WTC11 (cell line): ENCODE data around the gene GZMM. TPM values are rescaled to one million over a fixed set of nuclear protein-coding genes. Genes with fewer than 3 reads are reported as not detected.
A peak's percentile ranks its signal among the peaks of the same experiment; 100 is the strongest.

Source experiments
- ATAC-seq: fragments of 200-7000 bp; cut with Tn5 transposase; 2 replicates; pipeline ENCODE4 v1.10.0; 2021; ENCODE audit warnings: mild to moderate bottlenecking, moderate library complexity
- CTCF ChIA-PET: fragments of 300-600 bp; sonication (Branson Sonifier 250); formaldehyde crosslinking; loops from one replicate; lab custom pipeline; 2021; ENCODE audit warnings: antibody characterized with exemption; lab: Charles Lee
- POLR2A ChIA-PET: fragments of 350-600 bp; sonication (Branson Sonifier 250); formaldehyde crosslinking; loops from one replicate; lab custom pipeline; 2021; ENCODE audit warnings: antibody characterized with exemption; lab: Charles Lee
- DNase-seq: peaks from one replicate; pipeline ENCODE4 v3.0.0; 2021; ENCODE audit warnings: low spot score
- H3K27ac Mint-ChIP-seq: 2 replicates; pipeline ENCODE4 v1.8.0; 2021; ENCODE audit warnings: mixed read lengths
- H3K27me3 Mint-ChIP-seq: 2 replicates; pipeline ENCODE4 v1.8.0; 2021; ENCODE audit warnings: low read depth, mild to moderate bottlenecking, moderate library complexity, mixed read lengths
- H3K36me3 Mint-ChIP-seq: 2 replicates; pipeline ENCODE4 v1.8.0; 2021; ENCODE audit warnings: mixed read lengths
- H3K4me1 Mint-ChIP-seq: 2 replicates; pipeline ENCODE4 v1.8.0; 2022; ENCODE audit warnings: mixed read lengths
- H3K4me3 Mint-ChIP-seq: 2 replicates; pipeline ENCODE4 v1.8.0; 2021; ENCODE audit warnings: mild to moderate bottlenecking, moderate library complexity, mixed read lengths
- H3K9me3 Mint-ChIP-seq: 2 replicates; pipeline ENCODE4 v1.8.0; 2021; ENCODE audit warnings: mixed read lengths
- ATF2 ChIP-seq: sonication (generic); formaldehyde crosslinking; IDR thresholded peaks from 2 replicates; pipeline ENCODE4 v1.8.1; 2022; ENCODE audit warnings: low read depth, missing genetic modification reagents, borderline replicate concordance
- E2F4 ChIP-seq: sonication (generic); formaldehyde crosslinking; IDR thresholded peaks from 2 replicates; pipeline ENCODE4 v1.8.1; 2022; ENCODE audit warnings: low read depth, mild to moderate bottlenecking, moderate library complexity, missing genetic modification reagents, borderline replicate concordance
- EMX1 ChIP-seq: fragments of 250-450 bp; sonication (Bioruptor Pico); IDR thresholded peaks from 2 replicates; pipeline ENCODE4 v1.8.0; 2021; ENCODE audit warnings: mild to moderate bottlenecking
- ETV6 ChIP-seq: sonication (generic); formaldehyde crosslinking; IDR thresholded peaks from 2 replicates; pipeline ENCODE4 v1.8.1; 2022; ENCODE audit warnings: mild to moderate bottlenecking, missing genetic modification reagents
- FOXJ3 ChIP-seq: sonication (generic); formaldehyde crosslinking; IDR thresholded peaks from 2 replicates; pipeline ENCODE4 v1.9.0; 2021; ENCODE audit warnings: missing genetic modification reagents, mild to moderate bottlenecking, borderline replicate concordance
- HMGA2 ChIP-seq: fragments of 250-450 bp; sonication (Bioruptor Pico); IDR thresholded peaks from 2 replicates; pipeline ENCODE4 v1.4.0; 2021; ENCODE audit warnings: mild to moderate bottlenecking, moderate library complexity
- JAZF1 ChIP-seq: fragments of 250-450 bp; sonication (Bioruptor Pico); IDR thresholded peaks from 2 replicates; pipeline ENCODE4 v1.9.0; 2021; ENCODE audit warnings: moderate library complexity, mild to moderate bottlenecking, inconsistent platforms
- JUN ChIP-seq: sonication (generic); formaldehyde crosslinking; IDR thresholded peaks from 2 replicates; pipeline ENCODE4 v1.8.0; 2023; ENCODE audit warnings: mild to moderate bottlenecking, missing genetic modification reagents
- NFYB ChIP-seq: sonication (generic); formaldehyde crosslinking; conservative IDR thresholded peaks from 2 replicates; pipeline ENCODE4 v1.8.0; 2022; ENCODE audit warnings: low read depth, missing genetic modification reagents
- NR1H2 ChIP-seq: sonication (generic); formaldehyde crosslinking; IDR thresholded peaks from 2 replicates; pipeline ENCODE4 v1.9.0; 2021; ENCODE audit warnings: mild to moderate bottlenecking, moderate library complexity, missing genetic modification reagents
- NR2C2 ChIP-seq: sonication (generic); formaldehyde crosslinking; IDR thresholded peaks from 2 replicates; pipeline ENCODE4 v1.8.0; 2022; ENCODE audit warnings: mild to moderate bottlenecking, missing genetic modification reagents
- NR3C1 ChIP-seq: sonication (generic); formaldehyde crosslinking; conservative IDR thresholded peaks from 2 replicates; pipeline ENCODE4 v1.8.1; 2023; ENCODE audit warnings: low read depth, mild to moderate bottlenecking, missing genetic modification reagents
- SOX15 ChIP-seq: fragments of 250-450 bp; sonication (Bioruptor Pico); IDR thresholded peaks from 2 replicates; pipeline ENCODE4 v1.9.0; 2021; ENCODE audit warnings: mild to moderate bottlenecking
- SP1 ChIP-seq: sonication (generic); formaldehyde crosslinking; conservative IDR thresholded peaks from 2 replicates; pipeline ENCODE4 v1.8.1; 2022; ENCODE audit warnings: missing genetic modification reagents
- ZNF121 ChIP-seq: sonication (generic); formaldehyde crosslinking; IDR thresholded peaks from 2 replicates; pipeline ENCODE4 v1.8.0; 2023; ENCODE audit warnings: missing genetic modification reagents
- ZNF138 ChIP-seq: sonication (generic); formaldehyde crosslinking; conservative IDR thresholded peaks from 2 replicates; pipeline ENCODE4 v1.8.1; 2022; ENCODE audit warnings: mild to moderate bottlenecking, moderate library complexity, missing genetic modification reagents
- ZNF219 ChIP-seq: sonication (generic); formaldehyde crosslinking; IDR thresholded peaks from 2 replicates; pipeline ENCODE4 v1.8.0; 2023; ENCODE audit warnings: missing genetic modification reagents, mild to moderate bottlenecking, borderline replicate concordance
- ZNF232 ChIP-seq: sonication (generic); formaldehyde crosslinking; IDR thresholded peaks from 2 replicates; pipeline ENCODE4 v1.8.0; 2022; ENCODE audit warnings: mild to moderate bottlenecking, missing genetic modification reagents
- ZNF281 ChIP-seq: sonication (generic); formaldehyde crosslinking; IDR thresholded peaks from 2 replicates; pipeline ENCODE4 v1.8.0; 2023; ENCODE audit warnings: mild to moderate bottlenecking, missing genetic modification reagents
- ZNF317 ChIP-seq: sonication (generic); formaldehyde crosslinking; IDR thresholded peaks from 2 replicates; pipeline ENCODE4 v1.8.1; 2023; ENCODE audit warnings: low read depth, mild to moderate bottlenecking, moderate library complexity, missing genetic modification reagents, borderline replicate concordance
- ZNF396 ChIP-seq: fragments of 250-450 bp; sonication (Bioruptor Pico); IDR thresholded peaks from 2 replicates; pipeline ENCODE4 v1.8.0; 2021; ENCODE audit warnings: mild to moderate bottlenecking, moderate library complexity, borderline replicate concordance
- total RNA-seq: library from RNA; stranded (reverse); gene quantifications from 3 replicates; pipeline ENCODE4 v1.2.3, GENCODE V29; 2021
- TF ChIP-seq, protein P1 (sequence below): sonication (generic); formaldehyde crosslinking; IDR thresholded peaks from 2 replicates; pipeline ENCODE4 v1.8.1; 2023; ENCODE audit warnings: mild to moderate bottlenecking, missing genetic modification reagents, moderate library complexity
- TF ChIP-seq, protein P2 (sequence below): sonication (generic); formaldehyde crosslinking; IDR thresholded peaks from 2 replicates; pipeline ENCODE4 v1.8.0; 2022; ENCODE audit warnings: mild to moderate bottlenecking, missing genetic modification reagents
- TF ChIP-seq, protein P3 (sequence below): fragments of 250-450 bp; sonication (Bioruptor Pico); IDR thresholded peaks from 2 replicates; pipeline ENCODE4 v1.9.0; 2021; ENCODE audit warnings: mild to moderate bottlenecking

The GZMM gene
- total RNA-seq, 1 experiment from 2014 or later: 0.68 TPM

DNA sequence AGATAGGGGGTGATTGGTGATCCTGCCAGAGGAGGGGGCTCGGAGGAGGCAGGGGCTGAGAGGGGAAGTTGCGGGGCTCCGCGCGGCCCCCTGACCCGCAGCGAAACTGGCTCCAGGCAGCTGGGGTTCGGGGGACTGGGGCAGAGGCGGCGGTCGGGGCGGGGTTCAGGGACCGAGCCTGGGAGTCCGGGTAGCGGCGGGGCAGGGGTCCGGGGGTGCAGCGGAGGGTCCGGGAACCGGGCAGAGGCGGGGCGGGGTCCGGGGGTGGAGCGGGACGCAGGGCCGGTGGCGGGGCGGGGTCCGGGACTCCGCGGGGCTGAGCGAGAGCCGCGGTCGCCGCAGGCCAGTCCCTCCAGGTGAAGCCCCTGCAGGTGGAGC, 46.4 kb upstream of the GZMM start:
- ATAC-seq: peak; percentile 12; the same call in 1 of the 2 replicates
- peaks cover 45% of the 10 kb centered on the region for H3K27me3 Mint-ChIP-seq
- POLR2A ChIA-PET: interaction anchor here (1.5 kb wide), 1 partner anchor 9 kb away, joined by 4 read pairs; no protein-coding TSS in a partner anchor

GRCh38 chr19:497869-498510, 45.9 kb upstream of the GZMM start:
- Mint-ChIP-seq H3K27me3 (peaks cover 50% of the 10 kb centered on the region), H3K4me3 (peak overlapping the region; percentile 65), H3K9me3 (peaks cover 2% of the 10 kb centered on the region), H3K36me3 (no peaks in the 10 kb centered on the region), H3K4me1 (peaks cover 7% of the 10 kb centered on the region), H3K27ac (no peak overlapping the region)
- DNase-seq: no peak
- POLR2A ChIA-PET: interaction anchor here (1.5 kb wide), 1 partner anchor 9 kb away, joined by 4 read pairs; no protein-coding TSS in a partner anchor
- CTCF ChIA-PET: interaction anchor here (0.9 to 2.2 kb wide), 7 partner anchors 9 to 131 kb away, joined by 3 to 57 read pairs (median 4); no protein-coding TSS in a partner anchor
- ATAC-seq: peak; percentile 12
- TF ChIP-seq NR1H2 (CRISPR knock-in tag) (no peak), EMX1 (CRISPR knock-in tag) (0 out of 2 replicates have a peak, but pooled peaks have one; percentile 22), ZNF138 (no peak), E2F4 (CRISPR knock-in tag) (no peak), SP1 (no peak)
- TF ChIP-seq, protein P1, sequence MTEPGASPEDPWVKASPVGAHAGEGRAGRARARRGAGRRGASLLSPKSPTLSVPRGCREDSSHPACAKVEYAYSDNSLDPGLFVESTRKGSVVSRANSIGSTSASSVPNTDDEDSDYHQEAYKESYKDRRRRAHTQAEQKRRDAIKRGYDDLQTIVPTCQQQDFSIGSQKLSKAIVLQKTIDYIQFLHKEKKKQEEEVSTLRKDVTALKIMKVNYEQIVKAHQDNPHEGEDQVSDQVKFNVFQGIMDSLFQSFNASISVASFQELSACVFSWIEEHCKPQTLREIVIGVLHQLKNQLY (CRISPR knock-in tag): no peak
- TF ChIP-seq, protein P2, sequence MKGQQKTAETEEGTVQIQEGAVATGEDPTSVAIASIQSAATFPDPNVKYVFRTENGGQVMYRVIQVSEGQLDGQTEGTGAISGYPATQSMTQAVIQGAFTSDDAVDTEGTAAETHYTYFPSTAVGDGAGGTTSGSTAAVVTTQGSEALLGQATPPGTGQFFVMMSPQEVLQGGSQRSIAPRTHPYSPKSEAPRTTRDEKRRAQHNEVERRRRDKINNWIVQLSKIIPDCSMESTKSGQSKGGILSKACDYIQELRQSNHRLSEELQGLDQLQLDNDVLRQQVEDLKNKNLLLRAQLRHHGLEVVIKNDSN (CRISPR knock-in tag): no peak

More for the DNA sequence above, 46.4 kb upstream of the GZMM start:
- CTCF ChIA-PET: interaction anchor here (0.9 to 2.2 kb wide), 7 partner anchors 8 to 131 kb away, joined by 3 to 57 read pairs (median 4); no protein-coding TSS in a partner anchor
- no peaks in the 10 kb centered on the region for H3K36me3 Mint-ChIP-seq
- no peak for DNase-seq
- H3K9me3 Mint-ChIP-seq: peaks cover 3% of the 10 kb centered on the region
- no peak overlapping the region for H3K27ac Mint-ChIP-seq
- H3K4me3 Mint-ChIP-seq: peak overlapping the region; percentile 47; the same call in 1 of the 2 replicates
- peaks cover 8% of the 10 kb centered on the region for H3K4me1 Mint-ChIP-seq
- TF ChIP-seq ZNF121 (CRISPR knock-in tag) (no peak), NR3C1 (CRISPR knock-in tag) (no peak), ZNF232 (CRISPR knock-in tag) (no peak), ZNF281 (CRISPR knock-in tag) (no peak), ZNF219 (no peak), NFYB (CRISPR knock-in tag) (no peak), ATF2 (CRISPR knock-in tag) (no peak)

- POLR2A ChIA-PET: interaction anchor here (1.5 kb wide), 1 partner anchor 10 kb away, joined by 4 read pairs; no protein-coding TSS in a partner anchor
- no peaks in the 10 kb centered on the region for H3K9me3 Mint-ChIP-seq
- no peaks in the 10 kb centered on the region for H3K36me3 Mint-ChIP-seq
- peak overlapping the region; percentile 65 for H3K4me3 Mint-ChIP-seq
- CTCF ChIA-PET: interaction anchor here (0.6 to 2.2 kb wide), 7 partner anchors 8 to 232 kb away, joined by 3 to 57 read pairs (median 4); no protein-coding TSS in a partner anchor
- no peak for DNase-seq
- no peak overlapping the region for H3K27ac Mint-ChIP-seq
- peaks cover 53% of the 10 kb centered on the region for H3K27me3 Mint-ChIP-seq
- H3K4me1 Mint-ChIP-seq: peaks cover 5% of the 10 kb centered on the region
- ATAC-seq: peak; percentile 6; the same call in 1 of the 2 replicates
- TF ChIP-seq ZNF317 (CRISPR knock-in tag): no peak
- no peak for TF ChIP-seq HMGA2
- no peak for TF ChIP-seq ZNF396 (CRISPR knock-in tag)
- TF ChIP-seq, protein P3, sequence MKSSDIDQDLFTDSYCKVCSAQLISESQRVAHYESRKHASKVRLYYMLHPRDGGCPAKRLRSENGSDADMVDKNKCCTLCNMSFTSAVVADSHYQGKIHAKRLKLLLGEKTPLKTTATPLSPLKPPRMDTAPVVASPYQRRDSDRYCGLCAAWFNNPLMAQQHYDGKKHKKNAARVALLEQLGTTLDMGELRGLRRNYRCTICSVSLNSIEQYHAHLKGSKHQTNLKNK (CRISPR knock-in tag): no peak
- TF ChIP-seq SOX15 (CRISPR knock-in tag): no peak
- no peak for TF ChIP-seq JAZF1
- no peak for TF ChIP-seq JUN (CRISPR knock-in tag)
- no peak for TF ChIP-seq FOXJ3 (CRISPR knock-in tag)
- no peak for TF ChIP-seq NR2C2 (CRISPR knock-in tag)
- TF ChIP-seq ETV6: no peak
Measured at GRCh38 chr19:498511-498891, 45.4 kb upstream of the GZMM start.
